A549 (cell line): ENCODE measurements around the gene AURKA.
"Not testable (repeated sequence)": the region's sequence is repeated elsewhere in the genome, so short reads cannot be mapped to it uniquely, and the experiment has no call there.

ENCODE experiments used
- CTCF ChIP-seq: fragments of >200 bp; sonication (Bioruptor Twin); formaldehyde crosslinking; IDR thresholded peaks from 3 replicates; pipeline ENCODE4 v1.5.1; 2016
- JUN ChIP-seq, 2 experiments: fragments of >200 bp; sonication (Bioruptor Twin); formaldehyde crosslinking; IDR thresholded peaks; 2 replicates in 1 of 2; 3 replicates in 1 of 2; pipeline ENCODE4 v1.6.1; 2016 to 2017
- JUNB ChIP-seq: fragments of >200 bp; sonication (Bioruptor Twin); formaldehyde crosslinking; IDR thresholded peaks from 2 replicates; pipeline ENCODE4 v1.6.1; 2016
- MAZ ChIP-seq: fragments of 150-350 bp; IDR thresholded peaks from 2 replicates; pipeline ENCODE4 v1.6.1; 2014; ENCODE audit warnings: antibody characterized with exemption, low read depth, low read length, borderline replicate concordance
- ZFP36 ChIP-seq: fragments of 450-650 bp; IDR thresholded peaks from 2 replicates; pipeline ENCODE4 v1.6.1; 2014; ENCODE audit warnings: borderline replicate concordance; ENCODE audit not compliant: partially characterized antibody

- TF ChIP-seq CTCF; MAZ; JUNB; ZFP36; JUN (IDR thresholded peaks at IDR 0.05): not testable (repeated sequence)
These were observed 1.6 kb downstream of the AURKA start for GRCh38 chr20:56390396-56390795.
